ENCODE results near the gene RGS3.

Gene RGS3

DNA sequence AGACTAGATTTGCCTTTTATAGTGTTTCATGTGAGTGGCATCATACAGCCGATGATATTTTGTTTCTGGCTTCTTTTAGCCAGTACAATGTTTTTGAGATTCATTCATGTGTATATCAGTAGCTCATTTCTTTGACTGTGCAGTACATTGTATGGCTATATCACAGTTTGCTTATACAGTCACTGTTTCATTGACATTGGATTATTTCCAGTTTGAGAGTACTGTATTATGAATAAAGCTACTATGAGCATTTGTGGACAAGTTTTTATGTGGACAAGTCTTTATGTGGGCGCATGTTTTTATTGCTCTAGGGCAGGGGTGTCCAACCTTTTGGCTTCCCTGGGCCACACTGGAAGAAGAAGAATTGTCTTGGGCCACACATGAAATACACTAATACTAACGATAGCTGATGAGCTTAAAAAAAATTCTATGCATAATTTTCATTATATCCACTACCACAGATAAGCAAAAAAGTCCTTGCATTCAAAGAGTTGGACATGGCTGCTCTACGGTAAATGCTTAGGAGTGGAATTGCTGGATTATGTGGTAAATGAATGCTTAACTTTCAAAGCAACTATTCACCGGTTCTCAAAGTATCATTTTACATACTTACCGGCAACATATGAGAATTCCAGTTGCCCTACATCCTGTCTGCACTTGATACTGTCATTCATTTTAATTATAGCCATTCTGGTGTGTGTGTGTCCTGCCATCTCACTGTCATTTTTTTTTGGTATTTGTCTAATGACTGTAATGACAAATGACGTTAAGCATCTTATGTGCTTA, 177.8 kb downstream of the RGS3 start:
- Histone ChIP-seq H3K27me3 (replicated peaks; ENCODE audit: control insufficient read depth, insufficient read depth, low read length) (no peaks in the 10 kb centered on the region; the same call in 1 of the 2 replicates), H3K36me3 (ENCODE audit: control insufficient read depth, insufficient read depth, low read length) (no peaks in the 10 kb centered on the region), H3K4me3 (replicated peaks; ENCODE audit: low read depth, low read length) (no peak overlapping the region)
- TF ChIP-seq, protein P1, sequence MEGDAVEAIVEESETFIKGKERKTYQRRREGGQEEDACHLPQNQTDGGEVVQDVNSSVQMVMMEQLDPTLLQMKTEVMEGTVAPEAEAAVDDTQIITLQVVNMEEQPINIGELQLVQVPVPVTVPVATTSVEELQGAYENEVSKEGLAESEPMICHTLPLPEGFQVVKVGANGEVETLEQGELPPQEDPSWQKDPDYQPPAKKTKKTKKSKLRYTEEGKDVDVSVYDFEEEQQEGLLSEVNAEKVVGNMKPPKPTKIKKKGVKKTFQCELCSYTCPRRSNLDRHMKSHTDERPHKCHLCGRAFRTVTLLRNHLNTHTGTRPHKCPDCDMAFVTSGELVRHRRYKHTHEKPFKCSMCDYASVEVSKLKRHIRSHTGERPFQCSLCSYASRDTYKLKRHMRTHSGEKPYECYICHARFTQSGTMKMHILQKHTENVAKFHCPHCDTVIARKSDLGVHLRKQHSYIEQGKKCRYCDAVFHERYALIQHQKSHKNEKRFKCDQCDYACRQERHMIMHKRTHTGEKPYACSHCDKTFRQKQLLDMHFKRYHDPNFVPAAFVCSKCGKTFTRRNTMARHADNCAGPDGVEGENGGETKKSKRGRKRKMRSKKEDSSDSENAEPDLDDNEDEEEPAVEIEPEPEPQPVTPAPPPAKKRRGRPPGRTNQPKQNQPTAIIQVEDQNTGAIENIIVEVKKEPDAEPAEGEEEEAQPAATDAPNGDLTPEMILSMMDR (IDR thresholded peaks at IDR 0.05; ENCODE audit: insufficient read depth, low read length, poor library complexity, severe bottlenecking): no peak
- no peak for DNase-seq (ENCODE audit: extremely low read depth, insufficient read length)

DNA sequence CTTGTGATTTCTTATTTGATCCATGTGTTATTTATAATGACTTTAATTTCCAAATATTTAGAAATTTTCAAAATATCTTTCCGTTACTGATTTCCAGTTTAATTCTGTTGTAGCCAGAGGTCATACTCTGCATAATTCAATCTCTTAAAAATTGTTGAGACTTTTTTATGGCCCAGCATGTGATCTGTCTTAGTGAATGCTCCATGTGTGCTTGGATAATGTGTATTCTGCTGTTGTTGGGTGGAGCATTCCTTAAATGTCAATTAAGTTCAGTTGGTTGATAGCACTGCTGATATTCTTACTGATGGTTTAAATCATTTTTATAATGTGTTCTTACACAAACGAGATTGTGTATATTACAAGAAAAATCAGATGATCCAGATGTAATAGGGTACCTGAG, 180.8 kb downstream of the RGS3 start:
- TF ChIP-seq, protein P1 (IDR thresholded peaks at IDR 0.05; ENCODE audit: insufficient read depth, low read length, poor library complexity, severe bottlenecking): no peak
- H3K36me3 ChIP-seq (ENCODE audit: control insufficient read depth, insufficient read depth, low read length): no peaks in the 10 kb centered on the region
- no peaks in the 10 kb centered on the region; the same call in none of the 2 replicates for H3K27me3 ChIP-seq (replicated peaks; ENCODE audit: control insufficient read depth, insufficient read depth, low read length)
- DNase-seq (ENCODE audit: extremely low read depth, insufficient read length): no peak
- H3K4me3 ChIP-seq (replicated peaks; ENCODE audit: low read depth, low read length): no peak overlapping the region

DNA sequence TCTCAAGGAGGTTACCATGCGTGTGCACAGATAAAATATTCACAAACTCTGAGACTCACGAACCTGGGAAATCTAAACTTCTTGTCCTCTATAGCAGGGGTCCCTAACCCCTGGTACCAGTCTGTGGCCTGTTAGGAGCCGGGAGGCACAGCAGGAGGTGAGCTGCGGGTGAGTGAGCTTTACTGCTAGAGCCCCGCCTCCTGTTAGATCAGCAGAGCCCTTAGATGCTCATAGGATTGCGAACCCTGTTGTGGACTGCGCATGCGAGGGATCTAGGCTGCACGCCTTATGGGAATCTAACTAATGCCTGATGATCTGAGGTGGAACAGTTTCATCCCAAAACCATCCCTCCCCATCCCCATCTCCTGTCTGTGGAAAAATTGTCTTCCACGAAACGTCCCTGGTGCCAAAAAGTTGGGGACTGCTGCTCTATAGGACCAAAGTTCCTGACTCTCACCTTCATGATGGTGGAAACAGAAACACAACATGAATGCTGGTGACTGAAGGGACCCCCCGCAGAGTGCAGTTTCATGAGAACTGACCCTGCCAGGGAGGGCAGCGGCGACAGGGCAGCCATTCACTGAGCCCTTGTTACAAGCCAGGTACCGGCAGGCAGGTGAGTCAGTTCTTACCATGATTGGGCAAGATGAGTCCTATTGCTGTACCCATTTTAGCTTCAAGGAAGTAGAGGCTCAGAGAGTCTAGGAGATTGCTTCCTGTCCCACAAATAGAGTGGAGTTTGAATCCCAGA, 181.9 kb downstream of the RGS3 start:
- TF ChIP-seq, protein P1 (IDR thresholded peaks at IDR 0.05; ENCODE audit: insufficient read depth, low read length, poor library complexity, severe bottlenecking): no peak
- no peak overlapping the region for H3K4me3 ChIP-seq (replicated peaks; ENCODE audit: low read depth, low read length)
- no peak for DNase-seq (ENCODE audit: extremely low read depth, insufficient read length)
- H3K27me3 ChIP-seq (replicated peaks; ENCODE audit: control insufficient read depth, insufficient read depth, low read length): no peaks in the 10 kb centered on the region; the same call in none of the 2 replicates
- H3K36me3 ChIP-seq (ENCODE audit: control insufficient read depth, insufficient read depth, low read length): no peaks in the 10 kb centered on the region

DNA sequence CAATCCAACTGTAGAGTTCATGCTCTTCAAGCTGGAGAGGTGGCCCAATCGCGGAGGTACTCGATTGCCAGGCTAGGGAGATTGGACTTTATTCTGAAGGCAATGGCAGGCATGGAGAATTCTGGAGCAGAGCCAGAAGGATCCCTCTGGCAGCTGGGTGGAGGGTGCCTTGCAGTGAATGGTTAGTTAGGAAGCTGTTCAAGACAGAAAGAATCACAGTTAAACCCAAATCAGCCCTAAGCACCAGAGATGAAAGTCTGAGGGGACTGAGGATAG, 182.4 kb downstream of the RGS3 start:
- H3K4me3 ChIP-seq (replicated peaks; ENCODE audit: low read depth, low read length): no peak overlapping the region
- no peaks in the 10 kb centered on the region; the same call in none of the 2 replicates for H3K27me3 ChIP-seq (replicated peaks; ENCODE audit: control insufficient read depth, insufficient read depth, low read length)
- no peaks in the 10 kb centered on the region for H3K36me3 ChIP-seq (ENCODE audit: control insufficient read depth, insufficient read depth, low read length)
- no peak for DNase-seq (ENCODE audit: extremely low read depth, insufficient read length)
- TF ChIP-seq, protein P1 (IDR thresholded peaks at IDR 0.05; ENCODE audit: insufficient read depth, low read length, poor library complexity, severe bottlenecking): no peak

DNA sequence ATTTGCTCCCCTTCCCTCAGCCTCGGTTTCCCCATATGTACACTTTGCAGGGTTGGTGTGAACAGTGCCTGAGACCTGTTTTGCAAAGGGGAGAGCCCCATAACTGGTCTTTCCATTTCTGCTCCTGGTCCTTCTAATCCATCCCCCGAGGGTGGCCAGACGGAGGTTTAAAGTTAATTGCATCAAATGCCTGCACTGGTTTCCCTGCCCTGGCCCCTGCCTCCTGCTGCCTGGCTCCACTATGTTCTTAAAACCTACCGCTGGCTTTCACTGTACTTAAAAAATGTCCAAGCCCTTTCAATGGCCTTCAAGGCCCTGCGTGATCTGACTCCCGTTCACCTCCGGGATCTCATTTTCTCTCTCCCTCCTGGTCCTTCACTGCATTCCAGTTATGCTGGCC, 183.0 kb downstream of the RGS3 start:
- H3K27me3 ChIP-seq (replicated peaks; ENCODE audit: control insufficient read depth, insufficient read depth, low read length): no peaks in the 10 kb centered on the region; the same call in none of the 2 replicates

More for the DNA sequence above, 183.0 kb downstream of the RGS3 start:
- no peaks in the 10 kb centered on the region for H3K36me3 ChIP-seq (ENCODE audit: control insufficient read depth, insufficient read depth, low read length)
- DNase-seq (ENCODE audit: extremely low read depth, insufficient read length): no peak
- H3K4me3 ChIP-seq (replicated peaks; ENCODE audit: low read depth, low read length): no peak overlapping the region
- TF ChIP-seq, protein P1 (IDR thresholded peaks at IDR 0.05; ENCODE audit: insufficient read depth, low read length, poor library complexity, severe bottlenecking): no peak

All from GM06990 (cell line).